ENCODE measurements around the gene TAF10.

DNA sequence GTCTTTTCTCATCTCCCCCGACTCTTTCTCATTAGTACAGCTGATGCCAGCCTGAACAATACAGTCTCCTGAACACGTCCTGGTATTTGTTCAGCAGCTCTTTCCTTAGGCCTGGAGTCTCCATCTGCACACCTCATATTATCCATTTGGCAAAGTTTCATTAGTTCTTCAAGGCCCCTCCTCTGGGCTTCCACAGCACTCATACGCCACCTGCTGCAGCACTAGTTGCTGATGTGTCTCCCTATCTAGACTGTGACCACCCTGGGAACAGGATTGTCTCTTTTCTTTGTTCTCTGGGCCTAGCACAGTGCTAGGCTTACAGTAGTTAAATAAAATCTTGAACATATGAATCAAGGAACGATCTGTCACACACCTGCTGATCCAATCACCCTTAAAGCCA is 26.4 kb upstream of the TAF10 start:
- TF ChIP-seq, protein P1, sequence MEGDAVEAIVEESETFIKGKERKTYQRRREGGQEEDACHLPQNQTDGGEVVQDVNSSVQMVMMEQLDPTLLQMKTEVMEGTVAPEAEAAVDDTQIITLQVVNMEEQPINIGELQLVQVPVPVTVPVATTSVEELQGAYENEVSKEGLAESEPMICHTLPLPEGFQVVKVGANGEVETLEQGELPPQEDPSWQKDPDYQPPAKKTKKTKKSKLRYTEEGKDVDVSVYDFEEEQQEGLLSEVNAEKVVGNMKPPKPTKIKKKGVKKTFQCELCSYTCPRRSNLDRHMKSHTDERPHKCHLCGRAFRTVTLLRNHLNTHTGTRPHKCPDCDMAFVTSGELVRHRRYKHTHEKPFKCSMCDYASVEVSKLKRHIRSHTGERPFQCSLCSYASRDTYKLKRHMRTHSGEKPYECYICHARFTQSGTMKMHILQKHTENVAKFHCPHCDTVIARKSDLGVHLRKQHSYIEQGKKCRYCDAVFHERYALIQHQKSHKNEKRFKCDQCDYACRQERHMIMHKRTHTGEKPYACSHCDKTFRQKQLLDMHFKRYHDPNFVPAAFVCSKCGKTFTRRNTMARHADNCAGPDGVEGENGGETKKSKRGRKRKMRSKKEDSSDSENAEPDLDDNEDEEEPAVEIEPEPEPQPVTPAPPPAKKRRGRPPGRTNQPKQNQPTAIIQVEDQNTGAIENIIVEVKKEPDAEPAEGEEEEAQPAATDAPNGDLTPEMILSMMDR (IDR thresholded peaks at IDR 0.05), result no peak
- no peak for TF ChIP-seq POLR2A (IDR thresholded peaks at IDR 0.05)
